ENCODE results near the gene KRT2.
A peak's percentile ranks its signal among the peaks of the same experiment; 100 is the strongest.

Gene KRT2

DNA sequence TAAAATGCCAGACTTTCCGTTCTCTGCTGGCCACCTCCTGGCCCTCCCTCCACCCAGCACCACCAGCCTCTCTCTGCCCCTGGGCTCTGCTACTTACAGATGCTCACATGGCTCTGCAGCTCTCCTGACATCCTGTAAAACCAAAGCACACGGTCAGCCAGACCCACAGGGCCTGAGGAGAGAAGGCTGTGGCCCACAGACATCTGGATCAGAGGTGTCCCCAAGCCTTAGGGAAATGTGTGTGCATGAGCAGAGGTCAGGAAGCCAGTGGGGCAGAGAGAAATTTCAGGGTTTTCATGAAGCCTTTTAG is 39.8 kb upstream of the KRT2 start:
- no peaks in the 10 kb centered on the region for H3K36me3 ChIP-seq (ENCODE audit: control insufficient read depth, insufficient read depth, low read length)
- H3K4me1 ChIP-seq (ENCODE audit: control insufficient read depth, insufficient read depth, low read length), result peaks cover 7% of the 10 kb centered on the region
- H3K4me3 ChIP-seq (ENCODE audit: low read depth, low read length), result no peak overlapping the region
- H3K27ac ChIP-seq (ENCODE audit: low read depth, low read length), result no peak overlapping the region
- H3K9me3 ChIP-seq (ENCODE audit: control insufficient read depth, insufficient read depth, low read depth, low read length), result no peaks in the 10 kb centered on the region
- no peak overlapping the region for H3K9ac ChIP-seq (ENCODE audit: low read length)
- H3K27me3 ChIP-seq (ENCODE audit: control insufficient read depth, insufficient read depth, low read length), result peaks cover 69% of the 10 kb centered on the region

DNA sequence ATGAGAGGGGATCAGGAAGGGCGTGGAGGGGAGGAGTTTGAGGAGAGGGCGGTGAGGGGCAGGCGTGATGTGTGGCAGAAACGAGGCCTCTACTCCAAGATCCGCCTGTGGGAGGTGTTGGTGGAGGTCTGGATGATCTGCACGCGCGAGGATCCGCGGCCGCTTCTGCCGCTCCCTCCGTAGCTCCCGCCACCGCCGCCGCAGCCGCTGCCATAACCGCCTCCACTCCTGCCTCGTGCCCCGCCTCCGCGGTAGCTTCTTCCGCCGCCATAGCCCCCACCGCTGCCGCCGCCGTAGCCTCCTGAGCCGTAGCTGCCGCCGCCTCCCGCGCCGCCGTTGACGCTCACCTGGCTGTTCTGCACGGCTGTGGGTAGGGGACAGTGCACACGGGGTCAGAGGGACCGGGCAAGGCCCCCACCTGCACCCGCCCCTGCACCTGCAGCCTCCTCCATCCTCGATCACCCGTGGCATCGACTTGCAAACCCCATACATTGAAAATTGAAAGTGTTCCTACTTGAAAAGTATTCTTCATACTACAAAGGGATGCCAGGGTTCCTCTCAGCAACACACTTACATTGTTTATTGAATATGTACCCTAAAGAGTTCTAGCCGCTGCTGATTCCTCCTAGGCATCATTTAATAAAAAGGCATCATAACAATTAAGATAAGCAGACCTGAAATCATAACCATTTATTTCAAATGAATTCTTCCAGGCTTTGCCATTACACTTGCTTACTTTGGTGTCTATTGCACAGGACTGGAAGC is 39.2 kb upstream of the KRT2 start:
- no peaks in the 10 kb centered on the region for H3K9me3 ChIP-seq (ENCODE audit: control insufficient read depth, insufficient read depth, low read depth, low read length)
- peak overlapping the region; percentile 50 for H3K4me3 ChIP-seq (ENCODE audit: low read depth, low read length)
- peaks cover 74% of the 10 kb centered on the region for H3K27me3 ChIP-seq (ENCODE audit: control insufficient read depth, insufficient read depth, low read length)
- H3K9ac ChIP-seq (ENCODE audit: low read length), result no peak overlapping the region
- H3K36me3 ChIP-seq (ENCODE audit: control insufficient read depth, insufficient read depth, low read length), result no peaks in the 10 kb centered on the region
- H3K27ac ChIP-seq (ENCODE audit: low read depth, low read length), result no peak overlapping the region
- peaks cover 7% of the 10 kb centered on the region for H3K4me1 ChIP-seq (ENCODE audit: control insufficient read depth, insufficient read depth, low read length)

DNA sequence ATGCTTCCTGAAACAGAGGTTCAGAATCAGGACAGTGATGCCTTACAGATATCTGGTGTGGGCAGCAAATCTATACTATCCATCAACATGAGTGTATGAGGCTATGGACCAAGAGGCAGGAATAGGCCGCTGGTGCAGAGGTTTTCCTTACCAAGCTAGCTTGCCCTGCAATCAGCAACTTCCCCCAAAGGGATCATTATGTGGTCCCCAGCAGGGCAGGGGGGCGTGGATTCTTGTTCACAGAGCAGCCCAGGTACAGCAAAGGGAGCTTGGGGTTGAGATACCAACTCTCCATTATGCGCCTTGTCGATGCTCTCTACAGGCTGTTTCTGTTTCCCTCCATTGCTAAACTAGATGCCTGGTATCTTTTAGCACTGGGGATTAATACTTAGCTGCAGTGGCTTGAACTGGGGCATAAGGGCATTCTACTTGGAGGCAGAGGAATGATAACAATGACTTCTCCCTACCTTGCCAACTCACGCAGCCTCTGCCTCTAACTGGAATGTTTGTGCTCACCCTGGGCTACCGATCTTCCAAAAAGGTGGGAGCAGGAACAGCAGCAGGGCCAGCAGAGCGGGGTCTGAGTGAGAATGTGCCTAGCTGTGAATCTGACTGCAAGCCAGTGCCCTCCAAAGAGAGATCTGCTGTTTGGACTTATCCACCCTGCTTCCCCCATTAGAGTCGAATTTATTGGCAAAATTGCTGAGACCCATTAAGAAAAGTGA is 38.5 kb upstream of the KRT2 start:
- H3K4me3 ChIP-seq (ENCODE audit: low read depth, low read length), result peak overlapping the region; percentile 50
- no peaks in the 10 kb centered on the region for H3K9me3 ChIP-seq (ENCODE audit: control insufficient read depth, insufficient read depth, low read depth, low read length)
- no peak overlapping the region for H3K27ac ChIP-seq (ENCODE audit: low read depth, low read length)
- no peak overlapping the region for H3K9ac ChIP-seq (ENCODE audit: low read length)
- no peaks in the 10 kb centered on the region for H3K36me3 ChIP-seq (ENCODE audit: control insufficient read depth, insufficient read depth, low read length)
- peaks cover 80% of the 10 kb centered on the region for H3K27me3 ChIP-seq (ENCODE audit: control insufficient read depth, insufficient read depth, low read length)
- H3K4me1 ChIP-seq (ENCODE audit: control insufficient read depth, insufficient read depth, low read length), result peaks cover 7% of the 10 kb centered on the region

DNA sequence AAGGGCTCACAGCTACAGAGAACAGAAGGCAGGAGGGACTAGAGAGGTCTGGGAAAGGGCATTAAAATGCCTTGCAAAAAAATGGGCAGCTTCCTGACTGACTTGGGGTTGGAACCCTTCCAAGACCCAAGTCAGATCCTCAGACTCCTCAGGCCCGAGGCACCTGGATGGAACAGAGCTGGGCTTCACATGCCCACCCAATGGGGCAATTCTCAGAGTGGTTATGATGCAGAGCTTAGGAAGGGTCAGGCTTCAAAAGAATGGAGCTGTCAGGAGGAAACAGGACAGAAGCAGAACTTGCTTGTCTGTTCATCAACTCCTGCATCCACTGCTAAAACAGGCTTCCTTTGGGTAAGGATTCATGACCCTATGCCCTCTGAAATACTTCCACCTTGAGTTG is 37.9 kb upstream of the KRT2 start:
- H3K27ac ChIP-seq (ENCODE audit: low read depth, low read length), result no peak overlapping the region
- no peaks in the 10 kb centered on the region for H3K9me3 ChIP-seq (ENCODE audit: control insufficient read depth, insufficient read depth, low read depth, low read length)
- no peak overlapping the region for H3K4me3 ChIP-seq (ENCODE audit: low read depth, low read length)
- H3K4me1 ChIP-seq (ENCODE audit: control insufficient read depth, insufficient read depth, low read length), result peaks cover 7% of the 10 kb centered on the region
- H3K27me3 ChIP-seq (ENCODE audit: control insufficient read depth, insufficient read depth, low read length), result peaks cover 80% of the 10 kb centered on the region
- H3K36me3 ChIP-seq (ENCODE audit: control insufficient read depth, insufficient read depth, low read length), result no peaks in the 10 kb centered on the region
- H3K9ac ChIP-seq (ENCODE audit: low read length), result no peak overlapping the region

DNA sequence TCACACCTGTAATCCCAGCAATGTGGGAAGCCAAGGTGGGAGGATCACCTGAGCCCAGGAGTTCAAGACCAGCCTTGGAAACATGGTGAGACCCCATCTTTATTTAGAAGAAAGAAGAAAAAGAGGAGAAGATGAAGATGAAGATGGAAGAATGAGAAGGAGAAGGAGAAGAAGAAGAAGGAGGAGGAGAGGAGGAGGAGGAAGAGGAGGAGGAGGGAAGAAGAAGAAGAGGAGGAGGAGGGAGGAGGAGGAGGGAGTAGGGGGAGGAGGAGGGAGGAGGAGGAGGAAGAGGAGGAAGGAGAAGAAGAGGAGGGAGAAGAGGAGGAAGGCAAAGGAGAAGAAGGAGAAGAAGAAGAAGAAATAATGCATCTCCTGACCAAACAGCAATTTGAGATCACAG is 37.2 kb upstream of the KRT2 start:
- Histone ChIP-seq H3K9ac (ENCODE audit: low read length) (no peak overlapping the region), H3K4me1 (ENCODE audit: control insufficient read depth, insufficient read depth, low read length) (peaks cover 7% of the 10 kb centered on the region), H3K36me3 (ENCODE audit: control insufficient read depth, insufficient read depth, low read length) (no peaks in the 10 kb centered on the region), H3K27me3 (ENCODE audit: control insufficient read depth, insufficient read depth, low read length) (peaks cover 78% of the 10 kb centered on the region), H3K9me3 (ENCODE audit: control insufficient read depth, insufficient read depth, low read depth, low read length) (no peaks in the 10 kb centered on the region), H3K27ac (ENCODE audit: low read depth, low read length) (no peak overlapping the region), H3K4me3 (ENCODE audit: low read depth, low read length) (no peak overlapping the region)

DNA sequence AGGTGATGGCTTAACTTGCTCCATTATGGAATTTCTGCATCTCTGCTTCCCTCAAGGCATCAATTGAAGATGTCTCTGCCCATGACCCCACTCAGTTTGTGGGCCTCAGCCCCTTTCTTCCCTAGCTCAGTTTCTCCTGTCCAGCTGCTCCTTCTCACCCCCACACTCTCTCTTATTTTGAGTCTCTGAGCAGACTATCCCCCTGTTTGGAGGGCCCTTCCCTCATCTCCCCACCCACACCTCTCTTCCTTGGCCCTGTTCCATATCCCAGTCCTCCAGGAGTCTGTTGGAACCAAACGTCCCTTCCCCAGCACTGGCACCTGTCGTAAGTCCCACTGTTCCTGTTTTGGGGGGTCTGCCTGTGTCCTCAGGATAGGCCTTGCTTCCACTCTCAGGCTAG is 36.5 kb upstream of the KRT2 start:
- Histone ChIP-seq H3K4me3 (ENCODE audit: low read depth, low read length) (no peak overlapping the region), H3K36me3 (ENCODE audit: control insufficient read depth, insufficient read depth, low read length) (no peaks in the 10 kb centered on the region), H3K9ac (ENCODE audit: low read length) (no peak overlapping the region), H3K9me3 (ENCODE audit: control insufficient read depth, insufficient read depth, low read depth, low read length) (no peaks in the 10 kb centered on the region), H3K27ac (ENCODE audit: low read depth, low read length) (no peak overlapping the region), H3K27me3 (ENCODE audit: control insufficient read depth, insufficient read depth, low read length) (peaks cover 77% of the 10 kb centered on the region), H3K4me1 (ENCODE audit: control insufficient read depth, insufficient read depth, low read length) (peaks cover 7% of the 10 kb centered on the region)

DNA sequence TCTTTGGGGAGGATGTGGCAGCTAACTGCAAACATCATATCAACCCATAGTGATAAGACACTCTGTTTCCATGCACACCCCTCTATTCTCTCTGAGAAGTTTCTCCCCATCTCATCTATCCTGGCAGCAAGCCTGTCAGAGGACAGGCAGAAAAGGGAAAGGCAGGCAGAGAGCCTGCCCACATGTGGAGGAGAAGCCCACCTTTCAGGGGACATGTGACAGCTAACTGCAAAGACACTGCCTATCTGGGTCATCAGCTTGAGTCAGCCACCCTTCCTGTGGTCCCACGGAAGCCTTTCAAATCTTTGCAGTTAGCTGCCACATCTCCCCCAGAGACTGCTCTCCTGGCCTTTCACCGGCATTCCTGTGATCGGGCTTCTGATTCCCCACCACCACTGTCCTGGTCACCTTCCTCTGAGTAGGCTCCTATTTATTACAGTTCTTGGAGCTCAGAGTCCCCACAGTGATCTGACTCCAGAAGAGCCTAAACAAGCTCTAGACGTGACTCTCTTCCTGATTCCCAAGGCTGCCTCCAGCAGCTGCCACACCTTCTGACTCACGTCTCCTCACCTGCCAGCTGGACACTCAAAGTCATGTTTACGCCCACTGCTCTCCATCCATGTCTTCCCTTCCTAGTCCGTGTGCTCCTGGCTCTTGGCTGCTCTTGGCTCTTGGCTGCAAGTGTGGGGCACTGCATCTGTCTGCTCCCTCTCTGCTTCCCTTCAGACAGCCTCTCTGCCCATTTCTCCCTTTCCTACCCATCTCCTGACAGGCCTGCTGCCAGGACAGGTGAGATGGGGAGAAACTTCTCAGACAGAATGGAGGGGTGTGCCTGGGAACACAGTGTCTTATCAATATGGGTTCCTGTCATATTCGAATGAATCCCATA is 35.7 kb upstream of the KRT2 start:
- no peaks in the 10 kb centered on the region for H3K36me3 ChIP-seq (ENCODE audit: control insufficient read depth, insufficient read depth, low read length)
- H3K27ac ChIP-seq (ENCODE audit: low read depth, low read length), result no peak overlapping the region
- peaks cover 70% of the 10 kb centered on the region for H3K27me3 ChIP-seq (ENCODE audit: control insufficient read depth, insufficient read depth, low read length)
- H3K9me3 ChIP-seq (ENCODE audit: control insufficient read depth, insufficient read depth, low read depth, low read length), result no peaks in the 10 kb centered on the region
- peaks cover 7% of the 10 kb centered on the region for H3K4me1 ChIP-seq (ENCODE audit: control insufficient read depth, insufficient read depth, low read length)
- H3K9ac ChIP-seq (ENCODE audit: low read length), result no peak overlapping the region
- H3K4me3 ChIP-seq (ENCODE audit: low read depth, low read length), result no peak overlapping the region

DNA sequence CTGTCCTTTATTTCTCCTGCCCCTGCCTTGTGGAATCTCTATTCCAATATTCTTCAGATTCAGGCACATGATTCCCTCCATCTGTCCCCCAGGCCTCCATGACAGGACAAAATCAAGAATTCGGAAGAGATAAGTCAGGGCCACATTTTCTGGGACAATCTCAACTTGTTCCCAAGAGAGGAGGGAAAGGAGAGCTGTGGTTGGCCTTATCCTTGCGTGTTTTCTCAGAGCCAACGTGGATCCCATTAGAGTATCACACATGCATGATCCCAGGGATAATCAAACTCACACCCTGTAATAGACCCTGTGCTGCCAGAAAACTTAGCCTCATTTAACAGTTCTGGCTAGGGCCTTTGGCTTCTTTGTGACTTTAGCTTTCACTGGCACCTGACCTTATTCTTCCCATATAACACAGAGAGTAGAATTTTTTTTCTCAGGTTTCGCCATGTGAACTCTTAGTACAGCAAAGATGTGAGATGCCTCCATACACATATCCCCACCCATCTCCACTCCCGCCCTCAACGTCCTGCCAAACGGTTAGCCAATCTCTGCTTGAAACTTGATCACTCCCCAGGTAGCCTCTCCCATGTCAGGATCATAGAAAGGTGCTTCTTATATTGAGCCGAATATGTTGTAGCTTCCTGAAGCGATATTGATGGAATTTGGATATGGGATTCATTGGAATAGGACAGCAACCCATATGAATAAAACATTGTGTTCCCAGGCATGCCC is 34.9 kb upstream of the KRT2 start:
- Histone ChIP-seq H3K36me3 (ENCODE audit: control insufficient read depth, insufficient read depth, low read length) (no peaks in the 10 kb centered on the region), H3K4me1 (ENCODE audit: control insufficient read depth, insufficient read depth, low read length) (peaks cover 7% of the 10 kb centered on the region), H3K27me3 (ENCODE audit: control insufficient read depth, insufficient read depth, low read length) (peaks cover 64% of the 10 kb centered on the region), H3K27ac (ENCODE audit: low read depth, low read length) (no peak overlapping the region), H3K9ac (ENCODE audit: low read length) (no peak overlapping the region), H3K9me3 (ENCODE audit: control insufficient read depth, insufficient read depth, low read depth, low read length) (no peaks in the 10 kb centered on the region), H3K4me3 (ENCODE audit: low read depth, low read length) (no peak overlapping the region)

DNA sequence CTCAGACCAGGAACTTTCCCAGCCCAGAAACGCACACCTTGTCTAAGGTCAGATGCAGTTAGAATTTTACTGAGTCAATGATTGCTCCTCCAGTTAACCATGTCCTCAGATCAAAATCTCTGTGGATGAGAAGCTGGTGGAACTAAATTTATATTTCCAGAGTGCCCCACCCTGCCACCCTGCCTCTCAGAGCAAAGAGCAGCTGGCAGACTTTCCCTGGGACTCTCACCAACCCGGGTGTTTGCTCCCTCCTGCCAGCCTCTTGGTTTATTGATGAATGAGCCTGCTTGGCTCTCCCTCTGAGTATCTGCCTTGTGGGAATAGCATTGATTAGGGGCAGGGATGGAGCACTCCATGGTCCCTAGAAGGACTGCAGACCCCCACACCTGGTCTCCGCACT is 34.1 kb upstream of the KRT2 start:
- Histone ChIP-seq H3K9ac (ENCODE audit: low read length) (no peak overlapping the region), H3K36me3 (ENCODE audit: control insufficient read depth, insufficient read depth, low read length) (no peaks in the 10 kb centered on the region), H3K9me3 (ENCODE audit: control insufficient read depth, insufficient read depth, low read depth, low read length) (no peaks in the 10 kb centered on the region), H3K27ac (ENCODE audit: low read depth, low read length) (no peak overlapping the region), H3K27me3 (ENCODE audit: control insufficient read depth, insufficient read depth, low read length) (peaks cover 62% of the 10 kb centered on the region), H3K4me1 (ENCODE audit: control insufficient read depth, insufficient read depth, low read length) (peaks cover 7% of the 10 kb centered on the region), H3K4me3 (ENCODE audit: low read depth, low read length) (no peak overlapping the region)

DNA sequence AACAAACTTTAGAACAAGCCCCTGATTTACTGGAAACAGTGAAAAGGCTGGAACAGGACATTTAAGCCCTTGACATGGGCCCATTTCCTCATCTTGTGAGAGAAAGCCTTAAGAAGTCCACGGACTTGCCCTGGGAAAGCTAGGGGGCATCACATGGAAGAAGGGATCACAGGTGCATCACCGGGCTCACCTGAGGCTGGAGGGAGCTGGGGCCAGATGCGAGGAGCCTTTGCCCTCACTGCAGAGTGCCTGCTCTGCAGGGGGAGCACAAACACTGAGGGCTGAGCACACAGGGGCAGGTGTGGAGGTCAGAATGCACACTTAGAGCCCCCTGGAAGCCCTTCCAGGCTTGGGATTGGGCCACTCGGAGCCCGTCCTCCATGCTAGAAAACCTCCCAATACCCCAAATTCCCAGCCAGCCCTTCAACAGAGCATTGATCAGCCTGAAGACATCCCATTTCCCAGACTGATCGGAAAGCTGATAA is 33.4 kb upstream of the KRT2 start:
- H3K9ac ChIP-seq (ENCODE audit: low read length), result no peak overlapping the region
- H3K4me1 ChIP-seq (ENCODE audit: control insufficient read depth, insufficient read depth, low read length), result peaks cover 1% of the 10 kb centered on the region
- H3K27ac ChIP-seq (ENCODE audit: low read depth, low read length), result no peak overlapping the region
- H3K27me3 ChIP-seq (ENCODE audit: control insufficient read depth, insufficient read depth, low read length), result peaks cover 58% of the 10 kb centered on the region
- no peak overlapping the region for H3K4me3 ChIP-seq (ENCODE audit: low read depth, low read length)
- H3K9me3 ChIP-seq (ENCODE audit: control insufficient read depth, insufficient read depth, low read depth, low read length), result no peaks in the 10 kb centered on the region
- H3K36me3 ChIP-seq (ENCODE audit: control insufficient read depth, insufficient read depth, low read length), result no peaks in the 10 kb centered on the region

All from HUES6 (cell line).